LoVo (cell line): Measurements from ENCODE around the gene DEFB124.
"Not testable (repeated sequence)": the region's sequence is repeated elsewhere in the genome, so short reads cannot be mapped to it uniquely, and the experiment has no call there.

Experiments
- DNase-seq: peaks from one replicate; pipeline ENCODE4 v3.0.0-alpha.2; 2016; ENCODE audit warnings: low spot score

Gene DEFB124

GRCh38 chr20:31474758-31475427, at the start of gene DEFB124, which contains the start of gene REM1:
Gene DEFB124, minus strand, starts transcription at chr20:31475127. Its CDS starts 2,114 bp downstream, at chr20:31473013.
Gene REM1, plus strand, starts transcription at chr20:31475288. Its CDS starts 1,158 bp downstream, at chr20:31476446.
- DNase-seq, result no peak

DNA sequence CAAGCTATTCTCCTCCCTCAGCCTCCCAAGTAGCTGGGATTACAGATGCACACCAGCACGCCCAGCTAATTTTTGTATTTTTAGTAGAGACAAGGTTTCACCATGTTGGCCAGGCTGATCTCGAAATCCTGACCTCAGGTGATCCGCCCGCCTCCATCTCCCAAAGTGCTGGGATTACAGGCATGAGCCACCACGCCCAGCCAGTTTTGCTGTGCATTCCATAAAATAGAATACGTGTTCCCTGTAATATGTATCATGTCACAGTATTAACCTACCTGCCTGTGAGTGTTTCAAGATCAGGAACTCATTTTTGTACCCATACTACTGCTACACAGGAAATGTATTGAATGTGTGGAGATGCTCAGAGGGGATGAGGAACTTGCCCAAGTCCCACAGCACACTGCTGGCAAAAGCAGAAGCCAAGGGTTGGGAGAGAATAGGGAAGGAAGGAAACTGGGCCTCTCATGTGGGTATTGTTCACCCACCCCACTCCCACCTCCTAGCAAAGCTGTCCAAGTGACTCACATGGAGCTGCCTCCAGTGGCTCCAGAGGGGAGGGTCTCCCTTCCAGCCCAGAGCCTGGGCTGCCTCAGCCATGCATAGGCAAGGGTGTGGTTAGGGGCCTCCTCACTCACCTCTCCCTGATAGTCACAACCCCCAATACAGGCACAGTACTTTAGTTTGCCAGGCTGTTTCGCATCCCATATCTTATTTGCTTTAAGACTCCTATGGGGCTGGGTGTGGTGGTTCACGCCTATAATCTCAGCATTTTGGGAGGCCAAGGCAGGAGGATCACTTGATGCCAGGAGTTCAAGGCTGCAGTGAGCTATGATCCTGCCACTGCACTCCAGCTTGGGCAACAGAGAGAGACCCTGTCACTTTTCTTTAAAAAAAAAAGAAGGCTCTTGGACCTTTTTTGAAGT, 48.7 kb upstream of the DEFB124 start:
- no peak for DNase-seq

DNA sequence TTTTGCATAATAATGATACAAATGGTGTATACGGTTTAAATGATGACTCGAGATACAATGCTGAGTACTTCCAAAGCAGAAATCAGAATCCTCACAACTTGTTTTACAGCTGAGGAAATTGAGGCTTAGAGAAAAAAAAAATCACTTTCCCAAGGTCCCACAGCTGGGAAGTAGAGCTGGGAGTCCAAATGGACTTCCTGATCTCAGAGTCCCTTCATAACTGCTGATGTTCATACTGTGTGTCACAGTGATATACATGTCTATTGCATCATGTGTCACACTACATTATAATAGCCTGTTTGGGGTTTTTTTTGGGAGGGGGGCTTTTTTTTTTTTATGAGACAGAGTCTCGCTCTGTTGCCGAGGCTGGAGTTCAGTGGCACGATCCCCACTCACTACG, 47.8 kb upstream of the DEFB124 start:
- DNase-seq, result no peak

GRCh38 chr20:31521267-31521666, 46.3 kb upstream of the DEFB124 start:
- DNase-seq, result not testable (repeated sequence)

GRCh38 chr20:31517373-31517772, 42.4 kb upstream of the DEFB124 start:
- DNase-seq, result no peak

GRCh38 chr20:31516651-31517050, 41.7 kb upstream of the DEFB124 start:
- no peak for DNase-seq

DNA sequence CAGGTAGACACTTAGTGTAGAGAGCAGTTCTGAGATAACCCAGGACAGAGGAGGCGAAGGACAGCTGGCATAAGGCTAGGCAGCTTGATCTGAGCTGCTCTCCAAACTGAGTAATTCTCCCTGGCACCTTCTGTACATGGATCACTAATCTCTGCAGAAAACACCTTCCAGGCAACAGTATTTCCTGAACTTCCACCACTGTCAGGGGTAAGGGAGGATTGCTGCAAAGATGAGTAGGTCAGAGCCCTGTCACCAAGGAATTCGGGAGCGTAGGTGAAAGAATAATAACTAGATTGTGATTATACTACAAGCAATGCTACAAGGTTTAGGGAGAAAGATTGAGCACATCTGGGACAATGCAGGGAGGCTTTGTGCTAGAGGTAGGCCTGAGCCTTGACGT, 41.2 kb upstream of the DEFB124 start:
- no peak for DNase-seq

DNA sequence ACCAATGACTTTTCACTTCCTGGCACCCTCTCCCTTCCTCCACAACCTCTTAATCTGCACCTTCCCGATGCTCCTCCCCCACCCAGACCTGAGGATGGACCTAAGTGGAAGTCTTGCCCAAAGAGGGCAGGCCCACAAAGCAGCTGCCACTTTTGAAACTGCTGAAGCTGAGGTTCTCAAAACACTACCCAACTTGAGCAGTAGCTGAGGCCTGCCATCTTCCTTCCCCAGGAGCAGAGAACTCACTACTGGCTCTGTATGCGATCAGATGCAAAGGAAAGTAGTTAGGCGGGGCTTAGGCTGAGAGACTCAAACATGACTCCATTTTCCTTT, 40.8 kb upstream of the DEFB124 start:
- no peak for DNase-seq

DNA sequence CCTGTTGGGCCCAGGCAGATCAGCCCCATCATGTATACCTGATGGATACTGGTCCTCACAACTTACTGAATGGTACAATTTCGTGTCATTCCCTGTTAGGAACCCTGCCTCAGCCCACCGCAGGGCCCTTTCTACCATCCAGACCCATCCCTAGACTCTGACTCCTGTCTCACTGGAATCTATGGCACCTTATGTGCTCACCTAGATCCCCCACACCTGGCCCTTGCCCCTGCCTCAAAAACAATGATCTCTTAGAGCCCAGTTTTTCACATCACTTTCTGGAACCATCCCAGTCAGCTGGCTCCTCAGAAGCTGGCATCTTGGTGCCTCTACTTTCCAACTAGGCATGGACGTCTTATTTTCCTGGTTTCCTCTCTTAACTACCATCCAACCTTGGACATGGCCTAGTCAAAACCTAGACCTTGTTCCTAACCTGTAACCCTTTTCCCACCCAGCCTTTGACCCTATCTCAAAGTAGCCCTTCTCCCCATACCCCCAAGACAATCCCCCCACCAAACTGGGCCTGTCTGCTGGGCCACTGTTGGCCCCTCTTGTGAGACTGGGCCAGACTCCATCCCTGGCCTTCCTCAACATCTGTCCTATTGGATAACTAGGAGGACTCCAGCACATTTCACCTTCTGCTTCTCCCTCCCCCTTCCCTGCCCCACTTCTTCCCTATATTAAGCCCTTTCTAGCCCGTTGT, 40.3 kb upstream of the DEFB124 start:
- DNase-seq, result no peak

DNA sequence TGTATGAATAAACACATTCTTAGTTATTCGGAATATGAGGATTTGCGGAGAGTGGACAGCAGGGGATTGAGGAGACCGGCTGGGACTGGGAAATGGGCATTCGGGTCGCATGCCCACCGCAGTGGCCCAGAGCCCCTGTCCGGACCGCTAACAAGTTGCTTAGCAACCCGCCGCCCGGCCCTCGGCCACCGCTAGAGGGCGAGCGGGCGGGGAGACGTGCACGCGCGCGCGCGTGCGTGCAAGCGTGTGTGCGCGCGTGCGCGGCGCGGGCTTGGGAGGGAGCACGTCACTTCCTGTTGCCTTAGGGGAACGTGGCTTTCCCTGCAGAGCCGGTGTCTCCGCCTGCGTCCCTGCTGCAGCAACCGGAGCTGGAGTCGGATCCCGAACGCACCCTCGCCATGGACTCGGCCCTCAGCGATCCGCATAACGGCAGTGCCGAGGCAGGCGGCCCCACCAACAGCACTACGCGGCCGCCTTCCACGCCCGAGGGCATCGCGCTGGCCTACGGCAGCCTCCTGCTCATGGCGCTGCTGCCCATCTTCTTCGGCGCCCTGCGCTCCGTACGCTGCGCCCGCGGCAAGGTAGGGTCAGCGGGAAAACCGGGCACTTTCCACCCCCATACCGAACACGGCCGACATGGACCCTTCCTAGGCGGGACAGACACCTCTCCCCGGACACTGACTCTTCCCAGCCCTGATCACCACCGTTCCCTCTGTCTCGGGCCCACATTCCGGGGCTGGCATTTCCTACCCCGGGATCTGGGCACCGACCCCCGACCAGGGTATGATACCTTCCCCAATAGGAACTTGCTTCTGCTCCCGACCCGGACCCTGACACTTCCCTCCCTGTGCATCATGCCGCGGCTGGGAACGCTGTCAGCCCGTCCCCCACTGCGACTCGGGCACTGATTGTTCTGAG, 39.5 kb upstream of the DEFB124 start, which contains the start of gene HM13:
TSS of gene HM13 (plus strand) at position 289 of the 918 bp plus-strand sequence. CDS start at position 399, 110 bp downstream.
- peak; percentile 92 for DNase-seq

DNA sequence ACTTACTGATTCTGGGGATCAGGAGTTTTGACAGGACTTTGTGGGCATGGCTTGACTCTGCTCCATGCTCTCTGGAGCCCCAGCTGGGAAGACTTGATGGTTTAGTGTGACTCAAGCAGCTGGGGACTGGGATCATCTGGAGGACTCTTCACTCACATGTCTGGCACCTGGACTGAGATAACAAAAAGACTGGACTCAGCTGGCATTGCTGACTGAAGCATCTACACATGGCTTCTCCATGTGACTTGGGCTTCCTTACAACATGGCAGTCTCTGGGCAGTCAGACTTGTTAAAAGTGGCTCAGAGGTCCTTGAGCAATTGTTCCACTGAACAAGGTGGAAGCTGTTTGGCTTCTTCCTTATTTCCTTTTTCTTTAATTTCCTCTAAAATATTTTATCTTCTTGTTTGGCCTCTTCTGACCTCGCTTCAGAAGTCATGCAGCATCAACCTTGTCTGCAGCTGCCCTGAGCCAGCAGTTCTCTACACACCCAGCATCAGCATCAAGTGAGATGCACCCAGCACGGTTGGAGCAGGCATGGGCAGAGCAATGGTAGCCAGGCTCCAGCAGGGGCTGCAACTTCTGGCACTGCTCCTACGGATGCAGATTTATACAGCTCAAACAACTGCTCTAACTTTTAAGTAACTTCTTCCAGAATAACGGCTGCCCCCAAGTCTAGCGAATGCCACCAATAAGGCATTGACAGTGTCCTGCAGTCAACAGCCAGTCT, 33.8 kb upstream of the DEFB124 start:
- DNase-seq, result no peak

GRCh38 chr20:31505903-31506302, 31.0 kb upstream of the DEFB124 start:
- DNase-seq, result no peak

- DNase-seq, result peak; percentile 69
Observed at GRCh38 chr20:31502884-31503673, 28.2 kb upstream of the DEFB124 start.

GRCh38 chr20:31500527-31500926, 25.6 kb upstream of the DEFB124 start:
- DNase-seq, result no peak

DNA sequence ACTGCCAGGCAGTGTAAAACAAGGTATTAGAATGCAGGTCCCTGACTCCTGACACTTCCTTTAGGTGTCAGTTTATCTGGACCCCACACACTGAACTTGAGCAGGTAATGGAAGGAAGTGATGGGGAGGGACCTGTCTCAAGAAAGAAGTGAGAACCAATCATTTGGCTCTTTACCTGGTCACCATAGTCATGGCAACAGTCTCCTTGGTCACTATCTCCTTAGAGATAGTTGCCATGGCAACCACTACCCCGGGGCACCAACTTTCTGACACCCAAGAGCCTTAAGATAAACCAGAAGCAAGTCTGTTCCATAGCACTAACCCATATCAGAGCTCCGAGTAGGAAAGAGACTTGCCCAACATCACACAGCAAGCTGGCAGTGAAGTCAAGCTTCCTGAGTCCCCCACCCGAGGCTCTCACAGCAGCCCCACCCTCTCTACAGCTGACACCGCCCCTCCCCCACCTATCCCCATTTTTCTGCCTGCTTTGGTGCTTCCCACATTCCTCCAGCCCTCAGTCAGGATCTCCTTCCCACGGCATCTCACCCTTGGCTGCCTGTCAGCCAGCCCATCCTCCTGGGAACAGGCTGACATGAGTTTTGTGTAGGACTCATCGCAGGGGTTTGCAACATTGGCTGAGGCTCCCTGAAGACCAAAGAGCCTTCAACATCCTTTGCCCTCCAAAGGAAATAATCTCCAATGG, 23.1 kb upstream of the DEFB124 start:
- no peak for DNase-seq

DNA sequence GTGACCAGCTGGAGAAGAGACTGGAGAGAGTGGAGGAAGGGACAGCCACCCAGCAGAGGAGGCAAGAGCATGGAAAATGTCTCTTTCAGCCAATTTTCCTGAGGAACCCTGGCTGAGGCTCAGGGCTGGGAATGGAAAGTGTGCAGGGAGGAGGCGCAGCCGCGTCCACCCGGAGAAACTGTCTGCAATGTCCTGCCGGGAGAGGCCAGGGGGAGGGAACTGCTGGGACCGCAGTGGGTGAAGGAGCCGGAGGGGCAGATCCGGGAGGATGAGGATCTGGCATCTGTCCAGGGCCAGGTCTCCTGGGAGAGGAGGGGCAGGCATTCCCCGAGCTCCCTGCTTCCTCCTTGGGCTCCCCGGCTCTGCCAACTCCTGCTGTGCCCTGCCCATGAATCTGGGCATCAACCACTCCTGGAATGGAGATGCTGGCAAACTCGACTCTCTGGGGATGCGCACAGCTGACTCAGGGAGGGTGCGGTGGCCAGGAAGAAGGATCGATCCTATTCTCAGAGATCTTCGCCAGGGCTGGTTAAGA, 21.9 kb upstream of the DEFB124 start:
- DNase-seq, result peak; percentile 50

DNA sequence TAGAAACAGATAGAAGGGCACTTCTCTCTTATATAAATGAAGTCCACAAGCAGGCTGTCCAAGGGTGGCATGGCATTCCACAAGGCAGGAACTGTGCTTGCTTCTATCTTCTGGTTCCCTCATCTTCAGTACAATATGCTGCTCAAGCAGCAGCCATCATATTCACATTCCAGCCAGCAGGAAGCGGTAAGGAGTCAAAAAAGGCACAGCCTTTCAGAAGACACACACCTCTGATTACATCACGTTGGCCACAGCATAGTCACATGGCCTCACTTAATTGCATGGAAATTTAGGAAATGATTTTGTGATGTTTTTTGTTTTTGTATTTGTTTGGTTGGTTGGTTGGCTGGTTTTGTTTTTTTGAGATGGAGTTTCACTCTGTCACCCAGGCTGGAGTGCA, 19.2 kb upstream of the DEFB124 start:
- DNase-seq, result no peak

DNA sequence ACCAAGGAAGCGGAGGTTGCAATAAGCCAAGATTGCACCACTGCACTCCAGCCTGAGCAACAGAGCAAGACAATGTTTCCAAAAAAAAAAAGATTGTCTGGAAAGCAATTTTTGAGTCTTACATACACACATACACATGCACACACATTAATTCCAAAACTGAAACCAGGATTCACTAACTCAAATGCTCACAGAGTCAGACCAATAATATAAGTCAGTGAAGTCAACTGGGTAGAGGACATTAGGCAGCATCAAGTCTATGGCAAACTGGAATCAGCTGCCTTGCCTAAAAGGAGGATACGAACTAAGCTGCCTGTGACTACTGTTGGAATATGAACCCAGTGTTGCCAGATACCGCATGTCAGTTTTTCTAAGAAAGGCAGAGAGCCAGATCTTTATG, 15.8 kb upstream of the DEFB124 start:
- no peak for DNase-seq

GRCh38 chr20:31489152-31489551, 14.2 kb upstream of the DEFB124 start:
- DNase-seq, result no peak
